Measurements from ENCODE around the gene TBC1D22A. TPM values are rescaled to one million over a fixed set of nuclear protein-coding genes. Genes with fewer than 3 reads are reported as not detected.
A peak's percentile ranks its signal among the peaks of the same experiment; 100 is the strongest.

TBC1D22A gene
- total and polyA plus RNA-seq, 9 of the 15 experiments (the other 6 are each of a cell fraction or from before 2014, with no cell fraction given), result 0.20 to 11.5 (median 5.2) TPM

DNA sequence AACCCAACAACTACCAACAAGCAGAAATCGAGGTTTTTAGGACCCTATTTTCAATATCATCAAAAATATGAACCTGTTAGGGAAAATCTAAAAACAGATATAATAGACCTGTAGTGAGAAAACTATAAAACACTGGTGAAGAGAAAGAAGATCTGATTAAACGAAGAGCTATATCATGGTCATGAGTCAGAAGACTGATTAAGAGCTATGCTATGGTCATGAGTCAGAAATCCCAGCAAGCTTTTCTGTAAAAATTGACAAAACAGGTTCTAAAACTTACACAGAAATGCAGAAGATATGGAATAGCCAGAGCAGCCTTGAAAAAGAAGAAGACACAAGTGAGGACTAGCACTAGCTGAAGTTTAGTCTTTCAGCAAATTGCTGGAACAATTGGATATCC lies 345.0 kb downstream of the TBC1D22A start:
- Histone ChIP-seq H3K4me1 (replicated peaks in 1 of 2; ENCODE audit: control insufficient read depth in 2 of 2, insufficient read depth in 2 of 2, low read length in 2 of 2) (peaks cover 3 to 4% of the 10 kb centered on the region in 2 experiments; a peak in 4 of 5 replicates), H3K27me3 (ENCODE audit: control insufficient read depth in 2 of 2, insufficient read depth in 2 of 2, low read length in 2 of 2) (no peaks in the 10 kb centered on the region), H3K79me2 (ENCODE audit: control insufficient read depth, insufficient read depth, low read length) (no peaks in the 10 kb centered on the region), H4K20me1 (replicated peaks; ENCODE audit: control insufficient read depth, insufficient read depth, low read length) (no peaks in the 10 kb centered on the region), H2AFZ (ENCODE audit: low read depth, low read length) (no peak overlapping the region), H3K4me3 (no peak overlapping the region), H3K4me2 (ENCODE audit: insufficient read depth, low read length) (no peak overlapping the region), H3K36me3 (ENCODE audit: control insufficient read depth, insufficient read depth, low read length) (no peaks in the 10 kb centered on the region), H3K9me3 (replicated peaks; ENCODE audit: control insufficient read depth, insufficient read depth, low read depth, low read length) (no peaks in the 10 kb centered on the region), H3K9ac (ENCODE audit: insufficient read depth in 1 of 2, low read depth in 2 of 2, low read length in 2 of 2) (no peak overlapping the region), H3K27ac (ENCODE audit: extremely low read depth, low read depth, low read length) (peak overlapping the region; percentile 51; the same call in 1 of the 3 replicates), H3K9me1 (ENCODE audit: control insufficient read depth, insufficient read depth, low read length) (no peaks in the 10 kb centered on the region)
- 0% methylated on average over 2 of the region's 2 CpGs for WGBS (ENCODE audit: insufficient coverage, low coverage, missing lambda C conversion rate)
- DNase-seq (ENCODE audit: extremely low read depth in 1 of 4, low spot score in 3 of 4) (no peak), ATAC-seq (no peak), FAIRE-seq (no peak)
- CTCF ChIA-PET (ENCODE audit: low intra/inter-chr PET ratio), result no interaction called here
- intact Hi-C loops (cut with micrococcal nuclease), result no loop called here
- in situ Hi-C loops (cut with MboI), result no loop called here
- BruUV-seq (replicated peaks), result no TSS peak
- POLR2A ChIA-PET, result no interaction called here
- TF ChIP-seq DPF2 (IDR thresholded peaks at IDR 0.05) (peak; percentile 72), FOSL1 (tag; conservative IDR thresholded peaks at IDR 0.05) (peak; percentile 97), TOE1 (IDR thresholded peaks at IDR 0.05; ENCODE audit: borderline replicate concordance) (no peak), TOE1 (CRISPR knock-in tag; IDR thresholded peaks at IDR 0.05; ENCODE audit: borderline replicate concordance, low read depth) (no peak), SMARCA4 (IDR thresholded peaks at IDR 0.05) (peak; percentile 85), ZNF764 (CRISPR knock-in tag; IDR thresholded peaks at IDR 0.05; ENCODE audit: low read depth) (no peak), ZNF165 (CRISPR knock-in tag; IDR thresholded peaks at IDR 0.05; ENCODE audit: borderline replicate concordance) (no peak), KLF6 (CRISPR knock-in tag; IDR thresholded peaks at IDR 0.05; ENCODE audit: borderline replicate concordance) (no peak), POLR2H (tag; IDR thresholded peaks at IDR 0.05; ENCODE audit: low read depth) (no peak), ARNT (IDR thresholded peaks at IDR 0.05) (no peak), JUND (IDR thresholded peaks at IDR 0.05; ENCODE audit: borderline replicate concordance, low read depth, low read length) (peak; percentile 89), JUND (tag; IDR thresholded peaks at IDR 0.05; ENCODE audit: borderline replicate concordance, low read depth, low read length) (peak; percentile 82), BMI1 (IDR thresholded peaks at IDR 0.05; ENCODE audit: low read length) (no peak), SNRNP70 (optimal IDR thresholded peaks at IDR 0.05; ENCODE audit: low read depth, low read length) (no peak), MXI1 (IDR thresholded peaks at IDR 0.05; ENCODE audit: low read depth, low read length) (no peak), SMARCC2 (IDR thresholded peaks at IDR 0.05; ENCODE audit: low read depth) (peak; percentile 52; the same call in 1 of the 2 replicates), MEIS2 (IDR thresholded peaks at IDR 0.05; ENCODE audit: partially characterized antibody) (peak; percentile 32), SMARCE1 (IDR thresholded peaks at IDR 0.05) (0 out of 2 replicates have a peak, but pooled peaks have one; percentile 65)
- TF ChIP-seq, protein P1, sequence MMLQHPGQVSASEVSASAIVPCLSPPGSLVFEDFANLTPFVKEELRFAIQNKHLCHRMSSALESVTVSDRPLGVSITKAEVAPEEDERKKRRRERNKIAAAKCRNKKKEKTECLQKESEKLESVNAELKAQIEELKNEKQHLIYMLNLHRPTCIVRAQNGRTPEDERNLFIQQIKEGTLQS (IDR thresholded peaks at IDR 0.05), result peak; percentile 84
- TF ChIP-seq, protein P1 (CRISPR knock-in tag; conservative IDR thresholded peaks at IDR 0.05), result no peak
- TF ChIP-seq, protein P2, sequence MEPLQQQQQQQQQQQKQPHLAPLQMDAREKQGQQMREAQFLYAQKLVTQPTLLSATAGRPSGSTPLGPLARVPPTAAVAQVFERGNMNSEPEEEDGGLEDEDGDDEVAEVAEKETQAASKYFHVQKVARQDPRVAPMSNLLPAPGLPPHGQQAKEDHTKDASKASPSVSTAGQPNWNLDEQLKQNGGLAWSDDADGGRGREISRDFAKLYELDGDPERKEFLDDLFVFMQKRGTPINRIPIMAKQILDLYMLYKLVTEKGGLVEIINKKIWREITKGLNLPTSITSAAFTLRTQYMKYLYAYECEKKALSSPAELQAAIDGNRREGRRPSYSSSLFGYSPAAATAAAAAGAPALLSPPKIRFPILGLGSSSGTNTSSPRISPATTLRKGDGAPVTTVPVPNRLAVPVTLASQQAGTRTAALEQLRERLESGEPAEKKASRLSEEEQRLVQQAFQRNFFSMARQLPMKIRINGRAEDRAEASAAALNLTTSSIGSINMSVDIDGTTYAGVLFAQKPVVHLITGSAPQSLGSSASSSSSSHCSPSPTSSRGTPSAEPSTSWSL (CRISPR knock-in tag; IDR thresholded peaks at IDR 0.05; ENCODE audit: borderline replicate concordance), result no peak
- TF ChIP-seq, protein P3, sequence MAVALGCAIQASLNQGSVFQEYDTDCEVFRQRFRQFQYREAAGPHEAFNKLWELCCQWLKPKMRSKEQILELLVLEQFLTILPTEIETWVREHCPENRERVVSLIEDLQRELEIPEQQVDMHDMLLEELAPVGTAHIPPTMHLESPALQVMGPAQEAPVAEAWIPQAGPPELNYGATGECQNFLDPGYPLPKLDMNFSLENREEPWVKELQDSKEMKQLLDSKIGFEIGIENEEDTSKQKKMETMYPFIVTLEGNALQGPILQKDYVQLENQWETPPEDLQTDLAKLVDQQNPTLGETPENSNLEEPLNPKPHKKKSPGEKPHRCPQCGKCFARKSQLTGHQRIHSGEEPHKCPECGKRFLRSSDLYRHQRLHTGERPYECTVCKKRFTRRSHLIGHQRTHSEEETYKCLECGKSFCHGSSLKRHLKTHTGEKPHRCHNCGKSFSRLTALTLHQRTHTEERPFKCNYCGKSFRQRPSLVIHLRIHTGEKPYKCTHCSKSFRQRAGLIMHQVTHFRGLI (CRISPR knock-in tag; IDR thresholded peaks at IDR 0.05), result no peak

All from K562 (cell line).